Measurements from ENCODE around the gene LHX2. TPM values are rescaled to one million over a fixed set of nuclear protein-coding genes. Genes with fewer than 3 reads are reported as not detected.

The LHX2 gene
- total and polyA plus RNA-seq, 2 experiments from 2014 or later = 1.7 TPM; not detected in 1

GRCh38 chr9:124060844-124061605 lies 49.5 kb downstream of the LHX2 start:
- no peaks in the 10 kb centered on the region for H3K9me2 ChIP-seq (ENCODE audit: insufficient read depth)
- no peaks in the 10 kb centered on the region for H3K36me3 ChIP-seq (ENCODE audit: insufficient read depth)
- H4K20me1 ChIP-seq (replicated peaks; ENCODE audit: insufficient read depth) = no peaks in the 10 kb centered on the region
- H3K4me3 ChIP-seq = no peak overlapping the region
- no peaks in the 10 kb centered on the region for H3K79me2 ChIP-seq (replicated peaks; ENCODE audit: insufficient read depth)
- no peak overlapping the region for H2AFZ ChIP-seq
- H3K4me1 ChIP-seq (ENCODE audit: insufficient read depth) = no peaks in the 10 kb centered on the region
- H3K4me3 Mint-ChIP-seq = no peak overlapping the region
- no peak overlapping the region for H3K4me2 ChIP-seq
- H3K9me3 Mint-ChIP-seq = no peaks in the 10 kb centered on the region
- H3K27ac Mint-ChIP-seq = no peak overlapping the region
- H3K27me3 ChIP-seq (ENCODE audit: insufficient read depth) = no peaks in the 10 kb centered on the region
- no peaks in the 10 kb centered on the region for H3K4me1 Mint-ChIP-seq
- H3K36me3 Mint-ChIP-seq (ENCODE audit: low read depth) = no peaks in the 10 kb centered on the region
- no peak overlapping the region for H3K27ac ChIP-seq (ENCODE audit: low read depth)
- H3K27me3 Mint-ChIP-seq (ENCODE audit: insufficient read depth, low read depth, poor library complexity) = peaks cover 5% of the 10 kb centered on the region
- DNase-seq (ENCODE audit: low spot score) = no peak
- no peak for ATAC-seq
- no peaks in the 10 kb centered on the region for H3F3A ChIP-seq (replicated peaks; ENCODE audit: low read depth)
- TF ChIP-seq ZNF462 (CRISPR knock-in tag; IDR thresholded peaks at IDR 0.05) (no peak), EZH2 (IDR thresholded peaks at IDR 0.05; ENCODE audit: low read depth, unreplicated experiment) (no peak), POLR2AphosphoS5 (IDR thresholded peaks at IDR 0.05; ENCODE audit: low read depth) (no peak), STAT1 (IDR thresholded peaks at IDR 0.05; ENCODE audit: unreplicated experiment) (no peak), JUNB (IDR thresholded peaks at IDR 0.05; ENCODE audit: unreplicated experiment) (no peak), ZNF331 (CRISPR knock-in tag; IDR thresholded peaks at IDR 0.05; ENCODE audit: low read depth) (no peak), EZH2phosphoT487 (IDR thresholded peaks at IDR 0.05; ENCODE audit: unreplicated experiment) (no peak), ZNF114 (CRISPR knock-in tag; IDR thresholded peaks at IDR 0.05) (no peak), CREB1 (CRISPR knock-in tag; IDR thresholded peaks at IDR 0.05; ENCODE audit: low read depth) (no peak), NANOG (IDR thresholded peaks at IDR 0.05; ENCODE audit: borderline replicate concordance) (no peak)
- TF ChIP-seq, protein P1, sequence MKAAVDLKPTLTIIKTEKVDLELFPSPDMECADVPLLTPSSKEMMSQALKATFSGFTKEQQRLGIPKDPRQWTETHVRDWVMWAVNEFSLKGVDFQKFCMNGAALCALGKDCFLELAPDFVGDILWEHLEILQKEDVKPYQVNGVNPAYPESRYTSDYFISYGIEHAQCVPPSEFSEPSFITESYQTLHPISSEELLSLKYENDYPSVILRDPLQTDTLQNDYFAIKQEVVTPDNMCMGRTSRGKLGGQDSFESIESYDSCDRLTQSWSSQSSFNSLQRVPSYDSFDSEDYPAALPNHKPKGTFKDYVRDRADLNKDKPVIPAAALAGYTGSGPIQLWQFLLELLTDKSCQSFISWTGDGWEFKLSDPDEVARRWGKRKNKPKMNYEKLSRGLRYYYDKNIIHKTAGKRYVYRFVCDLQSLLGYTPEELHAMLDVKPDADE (IDR thresholded peaks at IDR 0.05) = no peak
- TF ChIP-seq, protein P2, sequence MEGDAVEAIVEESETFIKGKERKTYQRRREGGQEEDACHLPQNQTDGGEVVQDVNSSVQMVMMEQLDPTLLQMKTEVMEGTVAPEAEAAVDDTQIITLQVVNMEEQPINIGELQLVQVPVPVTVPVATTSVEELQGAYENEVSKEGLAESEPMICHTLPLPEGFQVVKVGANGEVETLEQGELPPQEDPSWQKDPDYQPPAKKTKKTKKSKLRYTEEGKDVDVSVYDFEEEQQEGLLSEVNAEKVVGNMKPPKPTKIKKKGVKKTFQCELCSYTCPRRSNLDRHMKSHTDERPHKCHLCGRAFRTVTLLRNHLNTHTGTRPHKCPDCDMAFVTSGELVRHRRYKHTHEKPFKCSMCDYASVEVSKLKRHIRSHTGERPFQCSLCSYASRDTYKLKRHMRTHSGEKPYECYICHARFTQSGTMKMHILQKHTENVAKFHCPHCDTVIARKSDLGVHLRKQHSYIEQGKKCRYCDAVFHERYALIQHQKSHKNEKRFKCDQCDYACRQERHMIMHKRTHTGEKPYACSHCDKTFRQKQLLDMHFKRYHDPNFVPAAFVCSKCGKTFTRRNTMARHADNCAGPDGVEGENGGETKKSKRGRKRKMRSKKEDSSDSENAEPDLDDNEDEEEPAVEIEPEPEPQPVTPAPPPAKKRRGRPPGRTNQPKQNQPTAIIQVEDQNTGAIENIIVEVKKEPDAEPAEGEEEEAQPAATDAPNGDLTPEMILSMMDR (conservative IDR thresholded peaks at IDR 0.05; ENCODE audit: low read depth in 2 of 2) = no peak
- TF ChIP-seq, protein P3, sequence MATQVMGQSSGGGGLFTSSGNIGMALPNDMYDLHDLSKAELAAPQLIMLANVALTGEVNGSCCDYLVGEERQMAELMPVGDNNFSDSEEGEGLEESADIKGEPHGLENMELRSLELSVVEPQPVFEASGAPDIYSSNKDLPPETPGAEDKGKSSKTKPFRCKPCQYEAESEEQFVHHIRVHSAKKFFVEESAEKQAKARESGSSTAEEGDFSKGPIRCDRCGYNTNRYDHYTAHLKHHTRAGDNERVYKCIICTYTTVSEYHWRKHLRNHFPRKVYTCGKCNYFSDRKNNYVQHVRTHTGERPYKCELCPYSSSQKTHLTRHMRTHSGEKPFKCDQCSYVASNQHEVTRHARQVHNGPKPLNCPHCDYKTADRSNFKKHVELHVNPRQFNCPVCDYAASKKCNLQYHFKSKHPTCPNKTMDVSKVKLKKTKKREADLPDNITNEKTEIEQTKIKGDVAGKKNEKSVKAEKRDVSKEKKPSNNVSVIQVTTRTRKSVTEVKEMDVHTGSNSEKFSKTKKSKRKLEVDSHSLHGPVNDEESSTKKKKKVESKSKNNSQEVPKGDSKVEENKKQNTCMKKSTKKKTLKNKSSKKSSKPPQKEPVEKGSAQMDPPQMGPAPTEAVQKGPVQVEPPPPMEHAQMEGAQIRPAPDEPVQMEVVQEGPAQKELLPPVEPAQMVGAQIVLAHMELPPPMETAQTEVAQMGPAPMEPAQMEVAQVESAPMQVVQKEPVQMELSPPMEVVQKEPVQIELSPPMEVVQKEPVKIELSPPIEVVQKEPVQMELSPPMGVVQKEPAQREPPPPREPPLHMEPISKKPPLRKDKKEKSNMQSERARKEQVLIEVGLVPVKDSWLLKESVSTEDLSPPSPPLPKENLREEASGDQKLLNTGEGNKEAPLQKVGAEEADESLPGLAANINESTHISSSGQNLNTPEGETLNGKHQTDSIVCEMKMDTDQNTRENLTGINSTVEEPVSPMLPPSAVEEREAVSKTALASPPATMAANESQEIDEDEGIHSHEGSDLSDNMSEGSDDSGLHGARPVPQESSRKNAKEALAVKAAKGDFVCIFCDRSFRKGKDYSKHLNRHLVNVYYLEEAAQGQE (IDR thresholded peaks at IDR 0.05; ENCODE audit: unreplicated experiment) = no peak

Data from GM23338 (cell line).